Stimulated activated naive CD8-positive, alpha-beta T cell treated with anti-CD3 and anti-CD28 coated beads, Interleukin-15, amount 100 ng/mL, for 72 hours (primary cell): ENCODE data around the gene ALKBH5.
A peak's percentile ranks its signal among the peaks of the same experiment; 100 is the strongest.

Source experiments
- ATAC-seq: fragments of 150-1000 bp; cut with Tn5 transposase; 2 replicates; pipeline ENCODE4 v1.10.0; 2021; ENCODE audit warnings: mild to moderate bottlenecking, moderate library complexity
- DNase-seq, 2 donors: peaks; one replicate each; pipeline ENCODE4 v3.0.0; 2021 to 2022
- H3K27ac Mint-ChIP-seq, 2 donors: one replicate each; pipeline ENCODE4 v1.8.0; 2022; ENCODE audit warnings: mild to moderate bottlenecking in 2 of 2, mixed read lengths in 2 of 2, moderate library complexity in 2 of 2
- H3K27me3 Mint-ChIP-seq: one replicate; pipeline ENCODE4 v1.8.0; 2022; ENCODE audit warnings: mixed read lengths
- H3K4me1 Mint-ChIP-seq: one replicate; pipeline ENCODE4 v1.8.0; 2022; ENCODE audit warnings: mild to moderate bottlenecking, mixed read lengths
- H3K4me3 Mint-ChIP-seq, 2 donors: one replicate each; pipeline ENCODE4 v1.8.0; 2022; ENCODE audit warnings: mild to moderate bottlenecking in 2 of 2, mixed read lengths in 2 of 2, moderate library complexity in 1 of 2
- H3K9me3 Mint-ChIP-seq, 2 donors: one replicate each; pipeline ENCODE4 v1.8.0; 2022; ENCODE audit warnings: mixed read lengths in 2 of 2

The ALKBH5 gene

DNA sequence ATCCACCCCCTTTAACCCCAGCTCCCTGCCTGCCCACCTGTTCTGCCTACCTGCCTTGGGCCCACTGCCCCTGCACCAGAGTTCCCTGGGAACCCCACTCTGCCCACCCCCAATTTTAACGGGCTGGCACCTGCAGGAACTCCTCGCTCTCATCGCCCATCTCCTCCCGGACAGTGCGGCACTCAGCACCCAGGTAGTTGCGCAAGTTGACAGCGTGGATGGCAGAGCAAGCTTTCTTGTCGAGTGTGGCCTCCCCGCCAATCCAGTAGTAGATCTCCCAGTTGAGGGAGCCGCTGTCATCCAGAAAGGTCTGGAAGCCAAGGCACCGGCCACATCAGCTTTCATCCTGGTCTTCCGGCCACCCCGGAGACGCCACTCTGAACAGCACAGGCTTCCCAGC, 67.1 kb downstream of the ALKBH5 start:
- no peak for DNase-seq
- Mint-ChIP-seq H3K4me1 (peaks cover 21% of the 10 kb centered on the region), H3K4me3 (no peak overlapping the region), H3K9me3 (no peaks in the 10 kb centered on the region), H3K27me3 (no peaks in the 10 kb centered on the region), H3K27ac (peak overlapping the region in 1 of 2 donors; percentile 86)
- ATAC-seq: no peak

DNA sequence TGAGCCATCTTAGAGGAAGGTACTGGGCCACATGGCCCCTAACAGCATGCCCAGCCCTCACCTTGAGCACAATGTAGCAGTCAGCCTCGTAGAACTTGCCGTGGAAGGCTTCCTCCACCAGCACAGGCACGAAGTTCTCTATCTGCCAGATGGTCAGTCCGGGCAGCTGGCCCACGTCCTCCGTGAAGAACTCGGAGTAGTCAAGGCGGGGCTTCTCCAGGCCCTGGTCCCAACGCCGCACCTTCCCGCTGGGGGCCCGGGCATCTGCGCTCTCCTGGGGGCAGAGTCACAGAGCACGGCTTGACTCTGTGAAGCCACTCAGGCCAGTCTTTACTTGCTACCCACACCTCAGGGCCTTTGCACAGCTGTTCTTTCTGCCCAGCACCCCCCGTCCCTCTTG, 67.6 kb downstream of the ALKBH5 start:
- no peak overlapping the region for H3K4me3 Mint-ChIP-seq
- peaks cover 21% of the 10 kb centered on the region for H3K4me1 Mint-ChIP-seq
- no peak for ATAC-seq

DNA sequence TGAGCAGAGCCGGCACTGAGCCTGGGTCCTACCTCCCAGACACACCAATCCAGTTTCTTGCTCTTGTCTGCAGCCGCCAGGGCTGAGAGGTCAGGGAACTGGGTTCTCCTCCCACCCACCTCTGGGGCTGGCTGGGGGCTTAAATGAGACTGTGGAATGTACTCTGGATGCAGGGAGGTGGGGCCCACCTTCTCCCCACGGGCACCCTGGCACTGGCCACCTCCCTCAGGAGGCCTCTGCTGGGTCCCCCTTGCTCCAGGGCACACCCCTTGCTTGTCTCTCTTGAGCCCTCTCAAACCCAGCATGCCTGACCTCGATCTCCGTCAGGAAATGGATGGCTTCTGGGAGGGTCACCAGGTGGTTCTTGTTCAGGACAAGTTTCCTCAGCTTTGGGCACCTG, 68.5 kb downstream of the ALKBH5 start:
- no peaks in the 10 kb centered on the region for H3K27me3 Mint-ChIP-seq
- no peak overlapping the region for H3K27ac Mint-ChIP-seq
- ATAC-seq (no peak), DNase-seq (no peak)
- peaks cover 30% of the 10 kb centered on the region for H3K4me1 Mint-ChIP-seq
- no peak overlapping the region for H3K4me3 Mint-ChIP-seq
- H3K9me3 Mint-ChIP-seq: no peaks in the 10 kb centered on the region

More for the DNA sequence above, 67.6 kb downstream of the ALKBH5 start:
- no peak for DNase-seq
- no peaks in the 10 kb centered on the region for H3K27me3 Mint-ChIP-seq
- H3K27ac Mint-ChIP-seq: peak overlapping the region in 1 of 2 donors; percentile 67
- no peaks in the 10 kb centered on the region for H3K9me3 Mint-ChIP-seq

GRCh38 chr17:18253187-18253884, 69.7 kb downstream of the ALKBH5 start:
- DNase-seq (no peak), ATAC-seq (no peak)
- Mint-ChIP-seq H3K9me3 (no peaks in the 10 kb centered on the region), H3K27me3 (no peaks in the 10 kb centered on the region), H3K4me3 (no peak overlapping the region), H3K27ac (peak overlapping the region in 1 of 2 donors; percentile 80), H3K4me1 (peaks cover 35% of the 10 kb centered on the region)

GRCh38 chr17:18253947-18254821, 70.6 kb downstream of the ALKBH5 start:
- Mint-ChIP-seq H3K9me3 (no peaks in the 10 kb centered on the region), H3K27ac (peak overlapping the region in 1 of 2 donors; percentile 53), H3K27me3 (no peaks in the 10 kb centered on the region), H3K4me1 (peaks cover 26% of the 10 kb centered on the region), H3K4me3 (no peak overlapping the region)
- ATAC-seq (no peak), DNase-seq (no peak)

GRCh38 chr17:18254888-18255649, 71.4 kb downstream of the ALKBH5 start:
- no peak for ATAC-seq
- H3K4me3 Mint-ChIP-seq: no peak overlapping the region
- no peaks in the 10 kb centered on the region for H3K27me3 Mint-ChIP-seq
- H3K9me3 Mint-ChIP-seq: no peaks in the 10 kb centered on the region
- DNase-seq: no peak
- H3K27ac Mint-ChIP-seq: no peak overlapping the region
- peaks cover 32% of the 10 kb centered on the region for H3K4me1 Mint-ChIP-seq

DNA sequence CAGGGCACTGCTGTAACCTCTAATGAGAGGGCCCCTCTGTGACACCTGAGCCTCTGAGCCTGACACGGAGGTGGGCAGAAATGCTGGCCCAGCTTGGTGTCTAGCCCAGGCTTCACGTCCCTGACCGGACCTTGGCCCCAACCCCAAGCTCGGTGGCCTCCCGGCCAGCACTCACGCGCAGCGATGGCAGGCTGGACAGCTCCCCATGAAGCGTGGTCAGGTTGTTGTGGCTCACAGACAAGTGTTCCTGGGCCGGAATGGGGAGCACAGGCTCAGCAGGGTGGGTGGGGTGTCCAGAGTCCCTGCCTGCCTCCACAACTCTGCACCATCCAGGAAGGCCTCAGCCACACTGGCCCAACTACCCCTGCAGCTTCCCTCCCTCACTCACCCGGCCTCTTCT, 72.7 kb downstream of the ALKBH5 start:
- Mint-ChIP-seq H3K4me1 (peaks cover 29% of the 10 kb centered on the region), H3K9me3 (no peaks in the 10 kb centered on the region), H3K27ac (no peak overlapping the region), H3K4me3 (peak overlapping the region in 1 of 2 donors; percentile 100), H3K27me3 (no peaks in the 10 kb centered on the region)
- DNase-seq (no peak), ATAC-seq (no peak)

DNA sequence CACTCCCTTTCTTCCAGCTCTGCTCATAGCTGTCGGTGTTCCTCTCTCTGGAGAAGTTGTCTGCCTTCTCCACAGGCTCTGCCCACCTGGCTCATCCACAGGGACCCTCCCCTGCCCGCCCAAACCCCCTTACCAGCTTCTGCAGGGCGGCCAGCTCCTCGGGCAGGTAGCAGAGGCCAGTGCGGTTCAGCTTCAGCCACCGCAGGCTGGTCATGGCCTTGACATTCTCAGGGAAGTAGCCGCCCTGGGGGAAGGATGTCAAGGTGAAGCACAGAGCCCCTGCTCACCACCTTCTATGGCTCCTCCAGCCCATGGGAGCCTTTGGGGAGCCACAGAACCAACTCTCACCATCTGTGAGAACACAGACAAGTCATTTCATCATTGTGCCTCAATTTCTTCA, 73.1 kb downstream of the ALKBH5 start:
- peak overlapping the region; percentile 99 to 100 for H3K4me3 Mint-ChIP-seq
- ATAC-seq: no peak
- no peaks in the 10 kb centered on the region for H3K27me3 Mint-ChIP-seq
- H3K4me1 Mint-ChIP-seq: peaks cover 33% of the 10 kb centered on the region
- peak overlapping the region in 1 of 2 donors; percentile 97 for H3K27ac Mint-ChIP-seq
- no peaks in the 10 kb centered on the region for H3K9me3 Mint-ChIP-seq
- no peak for DNase-seq

- DNase-seq (peak in 1 of 2 donors; percentile 36), ATAC-seq (no peak)
- Mint-ChIP-seq H3K4me3 (peak overlapping the region; percentile 99 to 100), H3K9me3 (no peaks in the 10 kb centered on the region), H3K27me3 (no peaks in the 10 kb centered on the region), H3K4me1 (peaks cover 40% of the 10 kb centered on the region), H3K27ac (peak overlapping the region; percentile 97)
These were observed 73.8 kb downstream of the ALKBH5 start for GRCh38 chr17:18257268-18257981.

- peak; percentile 52 for ATAC-seq
- no peaks in the 10 kb centered on the region for H3K27me3 Mint-ChIP-seq
These were observed 74.3 kb downstream of the ALKBH5 start for GRCh38 chr17:18257982-18258355.

GRCh38 chr17:18258356-18259038, 74.9 kb downstream of the ALKBH5 start, which contains the start of gene FLII:
TSS of gene FLII (minus strand) at chr17:18258738. CDS start at chr17:18258690, 48 bp downstream.
- Mint-ChIP-seq H3K27ac (peak within 1 kb of the TSS; percentile 97), H3K4me3 (peak within 1 kb of the TSS; percentile 99 to 100), H3K4me1 (peaks cover 43% of the 10 kb centered on the region), H3K27me3 (no peaks in the 10 kb centered on the region), H3K9me3 (no peaks in the 10 kb centered on the region)
- peak; percentile 31 for ATAC-seq
- peak; percentile 39 to 56 for DNase-seq

More at GRCh38 chr17:18257982-18258355, 74.3 kb downstream of the ALKBH5 start:
- Mint-ChIP-seq H3K27ac (peak overlapping the region; percentile 97), H3K9me3 (no peaks in the 10 kb centered on the region), H3K4me1 (peaks cover 43% of the 10 kb centered on the region), H3K4me3 (peak overlapping the region; percentile 99 to 100)
- peak; percentile 56 to 61 for DNase-seq
